Measurements from ENCODE around the gene GRN.

- TF ChIP-seq CTCF (IDR thresholded peaks at IDR 0.05) (peak in 1 of 3 donors; percentile 29), POLR2AphosphoS5 (IDR thresholded peaks at IDR 0.05) (no peak)
These were observed 31.0 kb downstream of the GRN start for GRCh38 chr17:44376124-44376523.

Measured in breast epithelium (tissue), 3 donors.